ENCODE results near the gene TIMELESS. TPM values are rescaled to one million over a fixed set of nuclear protein-coding genes. Genes with fewer than 3 reads are reported as not detected.

TIMELESS gene
- total RNA-seq (2013; cell fraction: nucleolus; rRNA removed), result 9.6 and 10.4 TPM in 2 replicates
- total RNA-seq (2014; rRNA removed) (34.3 and 36.4 TPM in 2 replicates), total RNA-seq (2014; rRNA removed; fragmentation: Illumina TruSeq; extraction: Trizol) (20.2 and 21.2 TPM in 2 replicates), total RNA-seq (2021) (42.0 and 45.9 TPM in 2 replicates), polyA plus RNA-seq (2011; rRNA removed) (4.7 and 5.8 TPM in 2 replicates), polyA plus RNA-seq (2014; fragmentation: Illumina TruSeq; extraction: Trizol) (34.2 and 41.1 TPM in 2 replicates), polyA plus RNA-seq (2014; fragmentation: Nextera tagmentation; extraction: Ambion mirVana) (10 to 100 TPM; 10.4 to 20.5 TPM), polyA plus RNA-seq (2014; rRNA removed) (27.1 and 27.7 TPM in 2 replicates), polyA plus RNA-seq (2016; fragmentation: Nextera tagmentation; extraction: Ambion mirVana) (10 to 100 TPM; 53.5 to 57.8 TPM), polyA minus RNA-seq (2011; rRNA and poly(A)+ RNA removed) (7.0 and 7.8 TPM in 2 replicates), Bru-seq, nascent RNA (percentile 55 among the genes with signal in this experiment), BruChase-seq, experiment 1, labeled RNA remaining after a 6-hour chase (percentile 65 among the genes with signal in this experiment), BruChase-seq, experiment 2, labeled RNA remaining after a 2-hour chase (percentile 60 among the genes with signal in this experiment)
- polyA plus RNA-seq (2011; ENCODE audit: low read depth), result 11.6 TPM
- 5.9 and 8.2 TPM in 2 replicates for polyA plus RNA-seq (2011; cell fraction: cytosol; rRNA removed)
- 28.0 and 40.6 TPM in 2 replicates for polyA plus RNA-seq (2011; cell fraction: nucleus; rRNA removed)
- polyA plus RNA-seq (2012), result 17.8 and 19.2 TPM in 2 replicates
- polyA minus RNA-seq (2011; cell fraction: cytosol; rRNA and poly(A)+ RNA removed), result 5.4 and 5.7 TPM in 2 replicates
- polyA minus RNA-seq (2011; cell fraction: nucleus; rRNA and poly(A)+ RNA removed), result 5.8 and 8.1 TPM in 2 replicates
- long read RNA-seq, experiment 1, full-length matches to known transcripts, result 4 of 9 reads
- long read RNA-seq, experiment 1, partial matches to known transcripts, result 4 of 9 reads
- long read RNA-seq, experiment 1, other reads (novel, unspliced or antisense), result 1 of 9 reads
- long read RNA-seq, experiment 2, partial matches to known transcripts, result 27 of 38 reads
- long read RNA-seq, experiment 2, other reads (novel, unspliced or antisense), result 11 of 38 reads

GRCh38 chr12:56448860-56449621 is at the start of gene TIMELESS:
TSS of gene TIMELESS (minus strand) at chr12:56449426. CDS start at chr12:56434170, 15,256 bp downstream.
- ATAC-seq (peak; percentile 98), DNase-seq (ENCODE audit: low read depth, low spot score) (peak; percentile 77), FAIRE-seq (peak; percentile 91)
- ChIA-PET CTCF (interaction anchor here (0.6 to 6.0 kb wide), 14 partner anchors 12 to 792 kb away, joined by 3 to 89 read pairs (median 6); partner anchors contain the start of genes CNPY2, SMARCC2, STAT2 and ZC3H10), RAD21 (ENCODE audit: unreplicated experiment) (interaction anchor here (0.6 to 4.5 kb wide), 11 partner anchors 12 to 710 kb away, joined by 3 to 32 read pairs (median 4); partner anchors contain the start of genes CNPY2, PAN2, RNF41 and STAT2), POLR2A (interaction anchor here (0.6 to 7.4 kb wide), 15 partner anchors 11 to 800 kb away, joined by 3 to 63 read pairs (median 4); partner anchors contain the start of genes IL23A and STAT2), SMC1A (ENCODE audit: uncharacterized antibody, unreplicated experiment) (interaction anchor here (1.0 to 3.4 kb wide), 10 partner anchors 11 to 243 kb away, joined by 3 to 37 read pairs (median 8); partner anchors contain the start of genes CNPY2 and STAT2)
- intact Hi-C loops (cut with micrococcal nuclease; ENCODE audit: unreplicated experiment) (loop anchor here (5.0 kb wide), 2 partner anchors 87 to 477 kb away; partner anchors contain the start of genes APOF, RAB5B and STAT2), in situ Hi-C loops (cut with MboI) (no loop called here)
- under 1% methylated on average over 56 of the region's 58 CpGs for WGBS (ENCODE audit: insufficient coverage, insufficient replicate concordance, low lambda C conversion rate, missing lambda C conversion rate)
- Histone ChIP-seq H3K79me2 (ENCODE audit: control insufficient read depth, insufficient read depth, low read length) (peaks cover 10% of the 10 kb centered on the region), H3K9ac (ENCODE audit: control insufficient read depth, insufficient read depth, low read length) (peak within 1 kb of the TSS; percentile 86), H4K20me1 (ENCODE audit: control insufficient read depth, insufficient read depth) (no peaks in the 10 kb centered on the region), H2AFZ (ENCODE audit: control insufficient read depth, low read depth, low read length) (peak within 1 kb of the TSS; percentile 99), H3K27ac (ENCODE audit: control insufficient read depth, insufficient read depth) (peak within 1 kb of the TSS; percentile 75), H3K4me1 (ENCODE audit: control insufficient read depth, insufficient read depth, low read length) (no peaks in the 10 kb centered on the region), H3K36me3 (ENCODE audit: control insufficient read depth in 2 of 2, insufficient read depth in 2 of 2, low read length in 1 of 2) (no peaks in the 10 kb centered on the region), H3K9me3 (replicated peaks; ENCODE audit: control insufficient read depth, insufficient read depth, low read length) (no peaks in the 10 kb centered on the region), H3K4me2 (ENCODE audit: control insufficient read depth, insufficient read depth) (peak within 1 kb of the TSS; percentile 97), H3K4me3 (peak within 1 kb of the TSS; percentile 91), H3K27me3 (replicated peaks in 1 of 2; ENCODE audit: control insufficient read depth in 2 of 2, insufficient read depth in 2 of 2, low read length in 1 of 2) (no peaks in the 10 kb centered on the region)
- TSS peak; percentile 88 for BruUV-seq (replicated peaks)
- TF ChIP-seq KLF5 (IDR thresholded peaks at IDR 0.05; ENCODE audit: partially characterized antibody) (no peak), MEF2A (IDR thresholded peaks at IDR 0.05; ENCODE audit: insufficient read depth, low read depth, low read length) (no peak), CHD2 (IDR thresholded peaks at IDR 0.05; ENCODE audit: borderline replicate concordance, low read depth, low read length) (peak; percentile 8; the same call in 1 of the 2 replicates), CTCF (IDR thresholded peaks at IDR 0.05 in 2 of 3, conservative IDR thresholded peaks at IDR 0.05 in 1 of 3; ENCODE audit: control insufficient read depth in 2 of 3, extremely low read depth in 1 of 3, insufficient read depth in 1 of 3, low read depth in 3 of 3, low read length in 3 of 3) (no peak), IRF5 (IDR thresholded peaks at IDR 0.05; ENCODE audit: borderline replicate concordance) (no peak), POLR2AphosphoS2 (IDR thresholded peaks at IDR 0.05; ENCODE audit: low read depth, low read length) (0 out of 2 replicates have a peak, but pooled peaks have one; percentile 24), ZNF207 (IDR thresholded peaks at IDR 0.05; ENCODE audit: borderline replicate concordance) (0 out of 2 replicates have a peak, but pooled peaks have one; percentile 38), SIN3A (IDR thresholded peaks at IDR 0.05; ENCODE audit: low read depth, low read length) (peak; percentile 96), FOXK2 (IDR thresholded peaks at IDR 0.05) (no peak), POLR2A (IDR thresholded peaks at IDR 0.05; ENCODE audit: low read depth, low read length) (peak; percentile 91), NRF1 (conservative IDR thresholded peaks at IDR 0.05; ENCODE audit: low read depth, low read length) (peak; percentile 49)
- TF ChIP-seq, protein P1, sequence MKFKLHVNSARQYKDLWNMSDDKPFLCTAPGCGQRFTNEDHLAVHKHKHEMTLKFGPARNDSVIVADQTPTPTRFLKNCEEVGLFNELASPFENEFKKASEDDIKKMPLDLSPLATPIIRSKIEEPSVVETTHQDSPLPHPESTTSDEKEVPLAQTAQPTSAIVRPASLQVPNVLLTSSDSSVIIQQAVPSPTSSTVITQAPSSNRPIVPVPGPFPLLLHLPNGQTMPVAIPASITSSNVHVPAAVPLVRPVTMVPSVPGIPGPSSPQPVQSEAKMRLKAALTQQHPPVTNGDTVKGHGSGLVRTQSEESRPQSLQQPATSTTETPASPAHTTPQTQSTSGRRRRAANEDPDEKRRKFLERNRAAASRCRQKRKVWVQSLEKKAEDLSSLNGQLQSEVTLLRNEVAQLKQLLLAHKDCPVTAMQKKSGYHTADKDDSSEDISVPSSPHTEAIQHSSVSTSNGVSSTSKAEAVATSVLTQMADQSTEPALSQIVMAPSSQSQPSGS (IDR thresholded peaks at IDR 0.05; ENCODE audit: low read length), result no peak

Measured in GM12878 (cell line).